MG63 (cell line): ENCODE results near the gene NCOA7. TPM values are rescaled to one million over a fixed set of nuclear protein-coding genes. Genes with fewer than 3 reads are reported as not detected.
"Not testable (repeated sequence)": the region's sequence is repeated elsewhere in the genome, so short reads cannot be mapped to it uniquely, and the experiment has no call there.

ENCODE experiments used
- DNase-seq: peaks from one replicate; pipeline ENCODE4 v3.0.0-alpha.2; 2020
- H3K27me3 ChIP-seq: fragments of 250-450 bp; sonication (Bioruptor Pico); 2 replicates; pipeline ENCODE4 v1.5.1; 2020; ENCODE audit warnings: mild to moderate bottlenecking, moderate library complexity
- H3K36me3 ChIP-seq: fragments of 250-450 bp; sonication (Bioruptor Pico); 2 replicates; pipeline ENCODE4 v1.5.1; 2020; ENCODE audit warnings: mild to moderate bottlenecking, moderate library complexity
- H3K4me3 ChIP-seq: fragments of 250-450 bp; sonication (Bioruptor Pico); 2 replicates; pipeline ENCODE4 v1.5.1; 2020; ENCODE audit warnings: mild to moderate bottlenecking, moderate library complexity
- H3K9me3 ChIP-seq: fragments of 250-450 bp; sonication (Bioruptor Pico); 2 replicates; pipeline ENCODE4 v1.5.1; 2020; ENCODE audit warnings: mild to moderate bottlenecking, moderate library complexity
- total RNA-seq: library from RNA; depleted of rRNA; stranded (reverse); fragments of >200 nt; shearing (Covaris generic); gene quantifications from 2 replicates; pipeline ENCODE4 v1.2.3, GENCODE V29; 2014; ENCODE audit warnings: low replicate concordance

The NCOA7 gene
- total RNA-seq, 1 experiment from 2014 or later: 6.7 TPM

DNA sequence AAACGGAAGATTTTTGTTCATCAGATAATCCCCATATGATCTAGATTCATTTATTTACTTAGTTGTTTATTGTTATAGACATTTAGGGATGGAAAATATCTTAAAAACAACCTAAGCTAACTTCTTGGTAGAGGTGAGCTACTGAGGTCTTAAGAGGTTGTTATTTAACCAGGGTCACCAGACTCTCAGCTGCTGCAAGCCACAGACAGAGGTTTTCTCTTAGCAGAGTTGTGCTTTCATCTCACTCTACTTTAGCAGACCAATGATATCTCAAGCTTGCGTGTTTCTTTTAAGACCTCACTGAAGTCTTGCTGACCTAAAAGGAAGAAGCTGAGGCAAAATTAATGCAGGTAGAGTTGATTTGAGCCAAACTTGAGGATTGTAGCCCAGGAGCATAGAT lies 43.6 kb downstream of the NCOA7 start:
- no peak overlapping the region for H3K4me3 ChIP-seq
- H3K36me3 ChIP-seq: no peaks in the 10 kb centered on the region
- H3K27me3 ChIP-seq: no peaks in the 10 kb centered on the region
- no peaks in the 10 kb centered on the region for H3K9me3 ChIP-seq
- no peak for DNase-seq

DNA sequence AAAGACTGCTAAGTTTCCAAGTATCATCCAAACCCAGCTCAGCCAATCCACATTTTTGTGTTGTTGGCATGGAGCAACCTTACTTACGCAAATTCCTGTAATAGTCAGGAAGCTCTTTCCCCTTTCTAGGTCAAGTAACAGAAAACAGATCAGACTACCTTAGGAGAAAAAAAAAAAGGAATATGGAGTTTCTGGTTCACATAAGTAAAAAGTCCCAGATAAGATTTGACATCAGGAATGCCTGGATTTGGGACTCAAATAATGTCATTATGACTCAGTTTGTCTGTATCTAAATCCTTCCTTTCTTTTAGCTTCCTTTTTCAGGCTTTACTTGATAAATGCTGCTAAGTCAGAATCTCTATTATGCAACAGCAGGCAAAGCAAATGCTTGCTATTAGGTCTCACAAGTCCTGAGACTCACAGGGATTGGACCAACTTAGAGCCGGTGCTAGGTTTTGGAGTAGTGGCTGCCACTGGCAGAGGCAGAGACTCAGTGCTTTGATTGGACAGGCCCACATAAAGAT lies 44.5 kb downstream of the NCOA7 start:
- no peaks in the 10 kb centered on the region for H3K9me3 ChIP-seq
- DNase-seq: no peak
- H3K36me3 ChIP-seq: no peaks in the 10 kb centered on the region
- no peak overlapping the region for H3K4me3 ChIP-seq
- H3K27me3 ChIP-seq: no peaks in the 10 kb centered on the region

DNA sequence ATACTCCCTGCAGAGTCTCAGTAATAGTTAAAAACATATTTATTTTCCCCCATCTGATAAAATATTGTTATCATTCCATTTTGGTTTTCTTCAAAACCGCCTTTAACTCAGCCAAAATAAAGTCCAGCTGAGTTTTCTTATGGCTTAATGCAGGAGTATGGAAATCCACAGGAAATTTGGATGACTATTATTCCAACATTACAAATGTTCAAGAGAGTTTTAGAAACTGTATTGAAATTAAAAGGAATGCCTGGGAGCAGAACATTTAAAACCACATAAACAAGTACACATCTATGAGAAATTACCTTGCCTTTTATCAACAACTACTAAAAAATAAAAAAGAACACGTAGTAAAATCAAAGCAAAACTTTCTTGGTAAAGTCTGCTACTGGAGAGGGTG lies 45.7 kb downstream of the NCOA7 start:
- no peak overlapping the region for H3K4me3 ChIP-seq
- no peak for DNase-seq
- H3K36me3 ChIP-seq: no peaks in the 10 kb centered on the region
- H3K27me3 ChIP-seq: no peaks in the 10 kb centered on the region
- no peaks in the 10 kb centered on the region for H3K9me3 ChIP-seq

DNA sequence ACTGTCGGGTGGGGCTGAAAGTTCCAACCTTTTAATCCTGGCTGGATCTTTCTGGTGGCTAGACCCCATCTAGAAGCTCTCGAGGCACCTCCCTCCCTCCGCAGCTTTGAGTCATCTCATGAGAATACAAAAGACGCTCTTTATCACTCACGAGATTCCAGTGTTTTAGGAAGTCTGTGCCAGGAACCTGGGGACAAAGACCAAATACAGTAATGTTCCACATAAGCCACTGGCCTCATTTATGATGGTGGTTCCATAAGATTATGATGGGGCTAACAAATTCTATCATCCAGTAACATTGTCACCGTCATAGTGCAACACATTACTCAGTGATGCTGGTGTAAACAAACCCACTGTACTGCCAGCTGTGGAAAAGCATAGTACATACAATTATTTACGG lies 48.7 kb downstream of the NCOA7 start:
- Histone ChIP-seq H3K9me3 (no peaks in the 10 kb centered on the region), H3K4me3 (no peak overlapping the region), H3K36me3 (no peaks in the 10 kb centered on the region), H3K27me3 (no peaks in the 10 kb centered on the region)
- DNase-seq: no peak

DNA sequence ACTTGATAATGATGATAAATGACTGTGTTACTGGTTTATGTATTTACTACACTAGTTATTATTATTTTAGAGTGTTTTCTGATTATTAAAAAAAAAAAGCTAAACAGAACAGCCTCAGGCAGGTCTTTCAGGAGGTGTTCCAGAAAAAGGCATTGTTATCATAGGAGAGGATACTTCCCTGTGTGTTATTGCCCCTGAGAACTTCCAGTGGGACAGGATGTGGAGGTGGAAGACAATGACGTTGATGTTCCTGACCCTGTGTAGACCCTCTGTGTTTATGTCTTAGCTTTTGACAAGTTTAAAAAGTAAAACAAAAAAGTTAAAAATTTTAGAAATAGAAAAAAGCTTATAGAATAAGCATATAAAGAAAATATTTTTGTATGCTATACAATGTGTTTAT lies 49.1 kb downstream of the NCOA7 start:
- no peaks in the 10 kb centered on the region for H3K36me3 ChIP-seq
- no peak overlapping the region for H3K4me3 ChIP-seq

DNA sequence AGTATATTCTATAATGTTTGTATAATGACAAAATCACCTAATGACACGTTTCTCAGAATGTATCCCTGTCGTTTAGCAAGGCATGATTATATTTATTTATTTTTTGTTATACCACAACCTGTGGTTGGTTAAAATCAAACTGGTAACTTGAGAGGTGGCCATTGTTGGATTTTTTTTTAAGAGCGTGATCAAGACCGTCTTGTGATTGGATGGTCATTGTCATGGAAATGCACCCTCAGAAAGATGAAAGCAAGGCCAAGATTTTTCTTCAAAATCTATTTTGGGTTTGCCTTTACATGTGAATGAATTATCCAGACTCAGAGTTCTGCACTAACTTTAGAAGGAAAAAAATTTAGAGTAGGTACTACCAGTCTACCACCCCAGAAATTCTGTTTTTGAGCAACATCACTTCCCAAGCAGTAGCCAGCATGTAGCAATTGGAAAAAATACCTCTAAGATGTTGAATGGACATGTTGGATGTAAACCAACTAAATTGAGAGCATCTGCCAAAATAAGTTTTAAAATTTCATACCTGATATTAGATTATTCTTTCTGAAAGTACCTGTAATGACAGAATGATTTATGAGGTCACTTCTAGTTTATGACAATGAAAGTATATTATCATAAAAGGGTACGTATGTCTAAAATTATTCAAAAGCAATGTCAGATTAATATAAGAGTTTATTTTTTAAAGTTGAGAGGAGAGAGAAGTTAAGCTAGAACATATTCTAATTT lies 50.8 kb downstream of the NCOA7 start:
- Histone ChIP-seq H3K4me3 (no peak overlapping the region), H3K27me3 (no peaks in the 10 kb centered on the region), H3K36me3 (no peaks in the 10 kb centered on the region), H3K9me3 (no peaks in the 10 kb centered on the region)
- DNase-seq: no peak

More for the DNA sequence above, 49.1 kb downstream of the NCOA7 start:
- no peaks in the 10 kb centered on the region for H3K27me3 ChIP-seq
- H3K9me3 ChIP-seq: no peaks in the 10 kb centered on the region
- no peak for DNase-seq

DNA sequence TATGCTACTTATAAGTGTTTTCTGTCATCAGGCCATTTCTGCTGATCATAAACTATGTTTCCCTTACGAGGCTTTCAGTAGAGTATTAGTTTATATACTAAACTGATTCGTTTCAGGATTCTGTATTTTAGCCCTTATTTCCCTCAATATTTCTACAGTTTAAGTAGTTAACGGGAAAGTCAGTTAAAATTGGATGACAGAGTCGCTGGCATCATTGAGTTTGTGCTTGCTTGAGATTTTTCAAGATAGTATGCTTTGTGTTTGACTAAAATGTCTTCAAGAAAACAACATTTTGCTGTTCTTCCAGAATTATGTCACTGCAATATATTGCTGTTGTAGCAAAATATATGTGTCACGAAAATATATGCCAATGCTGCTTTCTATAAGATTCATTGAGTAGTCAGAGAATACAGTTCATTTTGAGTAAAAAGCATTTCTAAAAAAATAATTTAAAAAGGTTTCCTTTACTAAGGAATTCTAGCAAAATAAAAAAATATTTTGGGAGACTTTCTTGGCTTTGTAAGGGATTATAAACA lies 51.4 kb downstream of the NCOA7 start:
- no peak for DNase-seq
- H3K27me3 ChIP-seq: no peaks in the 10 kb centered on the region
- H3K36me3 ChIP-seq: no peaks in the 10 kb centered on the region
- H3K9me3 ChIP-seq: no peaks in the 10 kb centered on the region
- no peak overlapping the region for H3K4me3 ChIP-seq

DNA sequence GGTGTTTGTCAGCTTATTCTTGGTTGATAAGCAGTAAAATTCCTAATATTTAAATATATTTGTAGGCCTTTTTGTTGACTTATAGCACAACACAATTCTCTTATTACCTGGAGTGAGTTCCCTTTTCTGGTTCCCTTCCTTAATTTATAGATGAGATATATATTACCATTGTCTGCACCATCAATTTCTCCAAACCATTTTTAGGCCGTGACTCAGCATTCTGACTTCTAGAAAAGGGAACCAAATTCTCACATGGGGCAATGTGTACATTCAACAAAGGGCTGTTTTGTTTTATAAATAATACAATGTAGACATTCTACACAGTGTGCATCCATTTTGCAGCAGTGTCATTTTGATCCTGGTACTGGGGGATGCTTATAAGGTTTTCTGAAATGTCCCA lies 52.8 kb downstream of the NCOA7 start:
- H3K27me3 ChIP-seq: no peaks in the 10 kb centered on the region
- no peaks in the 10 kb centered on the region for H3K9me3 ChIP-seq
- H3K36me3 ChIP-seq: no peaks in the 10 kb centered on the region
- DNase-seq: no peak
- H3K4me3 ChIP-seq: no peak overlapping the region

DNA sequence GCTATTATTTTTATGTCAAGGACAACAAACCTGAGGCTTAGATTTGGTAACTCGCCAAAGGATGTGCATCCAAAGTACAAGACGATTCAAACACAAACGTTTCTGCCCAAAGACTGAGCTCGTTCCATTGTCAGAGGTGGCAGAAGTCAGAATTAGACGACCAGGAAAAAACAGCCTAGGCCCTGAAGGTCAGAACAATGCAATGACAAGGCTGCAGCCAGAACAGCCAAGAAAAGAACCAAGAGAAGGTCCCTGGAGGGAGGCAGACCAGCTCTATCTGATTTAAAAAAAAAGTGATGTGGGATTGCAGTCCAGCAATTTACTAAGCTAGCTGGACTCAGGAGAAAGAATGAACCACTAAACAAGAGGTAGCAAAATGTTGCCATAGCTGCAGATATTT lies 54.2 kb downstream of the NCOA7 start:
- Histone ChIP-seq H3K4me3 (no peak overlapping the region), H3K27me3 (no peaks in the 10 kb centered on the region), H3K9me3 (no peaks in the 10 kb centered on the region), H3K36me3 (no peaks in the 10 kb centered on the region)
- DNase-seq: no peak

DNA sequence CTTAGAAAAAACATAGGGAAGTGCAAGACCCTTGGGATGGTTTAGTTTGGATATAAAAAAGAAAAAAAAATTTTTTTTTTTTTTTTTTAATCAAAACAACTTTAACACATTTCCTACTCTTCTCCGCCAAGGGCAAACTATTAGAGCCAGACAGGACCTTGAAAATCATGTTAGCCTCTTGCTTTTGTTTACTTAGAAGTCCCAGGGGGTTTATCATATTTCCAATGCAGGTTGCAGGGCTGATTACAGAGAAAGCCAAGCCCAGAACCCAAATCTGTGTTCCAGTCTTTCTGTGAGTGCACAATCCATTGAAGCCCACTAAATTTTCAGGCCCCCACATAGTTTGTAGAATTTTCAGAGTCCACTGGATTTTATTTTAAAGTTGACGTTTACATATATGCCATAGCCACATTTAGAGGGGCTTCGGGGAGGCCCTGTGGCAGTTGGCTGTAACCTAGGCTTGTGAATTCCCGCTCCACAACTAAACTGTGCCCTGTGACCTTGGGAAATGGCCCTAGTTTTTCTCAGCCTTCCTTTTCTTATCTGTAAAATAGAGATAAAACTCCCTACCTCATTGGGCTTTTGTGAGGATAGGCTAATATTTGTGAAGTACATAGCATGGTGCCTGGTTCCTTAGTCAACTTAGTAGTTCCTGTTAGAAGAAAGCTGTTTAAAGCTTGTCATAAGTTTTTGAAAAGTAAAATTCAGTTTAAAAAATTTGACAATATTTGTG lies 55.7 kb downstream of the NCOA7 start:
- Histone ChIP-seq H3K27me3 (no peaks in the 10 kb centered on the region), H3K9me3 (no peaks in the 10 kb centered on the region)
- DNase-seq: no peak

DNA sequence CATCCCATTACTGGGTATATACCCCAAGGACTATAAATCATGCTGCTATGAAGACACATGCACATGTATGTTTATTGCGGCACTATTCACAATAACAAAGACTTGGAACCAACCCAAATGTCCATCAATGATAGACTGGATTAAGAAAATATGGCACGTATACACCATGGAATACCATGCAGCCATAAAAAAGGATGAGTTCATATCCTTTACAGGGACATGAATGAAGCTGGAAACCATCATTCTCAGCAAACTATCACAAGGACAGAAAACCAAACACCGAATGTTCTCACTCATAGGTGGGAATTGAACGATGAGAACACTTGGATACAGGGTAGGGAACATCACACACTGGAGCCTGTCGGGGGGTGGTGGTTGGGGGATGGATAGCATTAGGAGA lies 57.5 kb downstream of the NCOA7 start:
- H3K9me3 ChIP-seq, DNase-seq, H3K27me3 ChIP-seq, H3K36me3 ChIP-seq, H3K4me3 ChIP-seq: not testable (repeated sequence)

More for the DNA sequence above, 55.7 kb downstream of the NCOA7 start:
- Histone ChIP-seq H3K36me3 (no peaks in the 10 kb centered on the region), H3K4me3 (no peak overlapping the region)

DNA sequence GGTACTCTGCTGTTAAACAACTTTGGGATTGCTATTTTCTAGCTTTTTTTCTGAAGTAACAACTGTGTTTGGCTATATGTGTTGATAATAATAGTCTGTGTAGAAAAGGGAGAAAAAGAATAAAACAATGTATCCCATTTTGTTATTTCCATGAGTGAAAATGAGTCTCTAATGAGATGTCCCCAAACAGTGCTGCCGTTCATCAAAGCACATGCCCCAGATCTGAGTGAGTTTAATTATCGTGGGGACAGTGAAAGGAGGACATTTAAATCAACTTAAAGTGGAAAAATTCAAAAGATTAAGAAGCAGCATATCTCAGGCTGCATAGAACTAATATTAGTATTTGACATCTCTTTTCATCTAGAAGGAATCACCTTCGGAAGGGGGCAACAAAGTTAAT lies 59.6 kb downstream of the NCOA7 start:
- no peaks in the 10 kb centered on the region for H3K36me3 ChIP-seq
- H3K4me3 ChIP-seq: no peak overlapping the region
- no peak for DNase-seq
- no peaks in the 10 kb centered on the region for H3K27me3 ChIP-seq
- no peaks in the 10 kb centered on the region for H3K9me3 ChIP-seq

DNA sequence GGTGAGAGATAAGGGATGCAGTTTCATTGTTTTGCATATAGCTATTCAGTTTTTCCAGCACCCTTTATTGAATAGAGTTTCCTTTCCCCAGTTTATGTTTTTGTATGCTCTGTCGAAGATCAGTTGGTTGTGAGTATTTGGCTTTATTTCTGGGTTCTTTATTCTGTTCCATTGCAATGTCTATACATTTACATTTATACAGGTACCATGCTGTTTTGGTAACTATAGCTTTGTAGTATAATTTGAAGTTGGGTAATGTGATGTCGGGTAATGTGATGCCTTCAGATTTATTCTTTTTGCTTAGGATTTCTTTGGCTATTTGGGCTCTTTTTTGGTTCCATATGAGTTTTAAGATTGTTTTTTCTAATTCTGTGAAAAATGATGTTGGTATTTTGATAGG lies 61.8 kb downstream of the NCOA7 start:
- Histone ChIP-seq H3K4me3 (no peak overlapping the region), H3K27me3 (no peaks in the 10 kb centered on the region), H3K36me3 (no peaks in the 10 kb centered on the region), H3K9me3 (no peaks in the 10 kb centered on the region)
- DNase-seq: no peak

DNA sequence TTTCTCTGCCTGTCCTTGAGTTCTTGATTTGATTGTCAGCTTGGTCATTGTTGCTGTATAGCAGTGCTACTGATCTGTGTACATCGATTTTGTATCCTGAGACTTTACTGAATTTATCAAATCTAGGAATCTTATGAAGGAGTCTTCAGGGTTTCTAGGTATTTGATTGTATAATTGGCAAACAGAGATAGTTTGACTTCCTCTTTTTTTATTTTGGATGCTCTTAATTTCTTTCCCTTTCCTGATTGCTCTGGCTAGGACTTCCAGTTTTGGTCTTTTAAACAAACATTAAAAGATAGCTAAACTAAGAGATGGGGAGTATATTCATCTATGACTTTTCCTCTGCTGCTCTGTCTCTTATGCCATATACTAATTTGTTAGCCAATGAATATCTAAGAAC lies 62.4 kb downstream of the NCOA7 start:
- H3K36me3 ChIP-seq: no peaks in the 10 kb centered on the region
- H3K27me3 ChIP-seq: no peaks in the 10 kb centered on the region
- H3K4me3 ChIP-seq: no peak overlapping the region
- no peak for DNase-seq
- no peaks in the 10 kb centered on the region for H3K9me3 ChIP-seq

DNA sequence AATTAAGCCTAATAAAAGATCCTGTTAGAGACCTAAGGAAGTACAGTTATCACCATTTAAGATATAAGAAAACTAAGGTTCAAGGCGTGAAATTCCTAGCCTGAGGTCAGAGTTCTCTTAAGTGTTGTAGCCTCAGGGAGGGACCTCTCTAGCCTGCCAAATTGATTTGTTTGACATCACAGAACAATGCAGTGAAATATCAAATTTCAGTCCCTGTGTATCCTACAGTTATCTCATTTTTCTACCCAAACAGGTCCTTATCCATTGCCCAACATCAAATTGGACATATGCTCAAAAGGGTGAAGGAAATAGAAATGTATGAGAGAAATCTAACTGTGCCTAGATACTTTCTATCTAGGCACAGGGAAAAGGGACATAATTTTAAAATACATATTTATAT lies 63.0 kb downstream of the NCOA7 start:
- Histone ChIP-seq H3K36me3 (no peaks in the 10 kb centered on the region), H3K9me3 (no peaks in the 10 kb centered on the region), H3K4me3 (no peak overlapping the region), H3K27me3 (no peaks in the 10 kb centered on the region)
- no peak for DNase-seq

DNA sequence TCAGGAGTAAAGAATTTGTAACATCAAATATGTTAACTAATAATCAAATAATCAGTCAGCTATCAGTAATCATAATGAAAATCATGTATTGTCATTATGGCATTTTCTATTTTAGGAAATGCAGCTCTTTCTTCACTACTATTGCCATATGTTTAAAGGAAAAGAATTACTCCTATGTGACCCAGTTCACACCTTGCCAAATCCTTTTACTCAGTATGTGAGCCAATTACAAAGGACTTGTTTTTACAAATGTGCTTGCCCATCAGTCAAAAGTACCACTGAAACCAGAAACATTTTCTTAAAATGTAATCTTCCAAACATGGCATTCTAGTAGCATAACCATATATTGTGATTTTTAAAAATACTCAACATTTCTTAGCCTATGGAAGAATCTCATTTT lies 63.6 kb downstream of the NCOA7 start:
- no peak for DNase-seq
- H3K27me3 ChIP-seq: no peaks in the 10 kb centered on the region
- no peak overlapping the region for H3K4me3 ChIP-seq
- H3K9me3 ChIP-seq: no peaks in the 10 kb centered on the region
- no peaks in the 10 kb centered on the region for H3K36me3 ChIP-seq

DNA sequence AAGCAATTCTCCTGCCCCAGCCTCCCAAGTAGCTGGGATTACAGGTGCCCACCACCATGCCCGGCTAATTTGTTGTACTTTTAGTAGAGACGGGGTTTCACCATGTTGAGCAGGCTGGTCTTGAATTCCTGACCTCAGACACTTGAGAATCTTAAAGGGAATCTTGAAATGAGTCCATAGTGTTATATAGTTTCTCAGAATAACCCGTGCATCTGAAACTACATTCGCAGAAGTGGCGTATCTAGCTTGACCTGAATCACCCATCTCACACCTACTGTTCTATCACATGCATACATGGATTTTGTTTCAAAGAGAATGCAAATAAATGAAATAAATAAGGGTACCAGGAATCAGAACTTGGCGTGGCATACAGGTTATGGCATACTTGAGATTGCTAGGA lies 65.0 kb downstream of the NCOA7 start:
- Histone ChIP-seq H3K27me3 (no peaks in the 10 kb centered on the region), H3K9me3 (no peaks in the 10 kb centered on the region), H3K36me3 (no peaks in the 10 kb centered on the region), H3K4me3 (no peak overlapping the region)
- no peak for DNase-seq

DNA sequence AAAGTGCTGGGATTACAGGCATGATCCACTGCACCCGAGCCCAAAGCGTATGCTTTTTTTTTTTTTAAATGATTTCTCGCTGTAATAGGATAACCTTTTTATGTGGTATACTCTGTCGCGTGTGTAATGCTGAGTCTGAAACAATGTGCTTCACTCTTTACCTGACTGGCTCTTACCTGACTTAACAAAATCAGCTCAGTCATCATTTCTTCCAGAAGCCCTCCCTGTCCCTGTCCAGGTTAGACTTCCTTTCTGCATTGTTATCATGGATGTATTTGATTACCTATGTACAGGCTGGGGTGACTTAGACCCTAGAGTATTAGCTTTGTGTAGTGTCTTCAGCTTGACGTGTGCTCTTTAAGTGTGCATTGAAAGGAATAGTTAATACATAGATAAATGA lies 67.1 kb downstream of the NCOA7 start:
- Histone ChIP-seq H3K36me3 (no peaks in the 10 kb centered on the region), H3K4me3 (no peak overlapping the region), H3K27me3 (no peaks in the 10 kb centered on the region), H3K9me3 (no peaks in the 10 kb centered on the region)
- no peak for DNase-seq
